Gastrocnemius medialis (tissue), 4 donors: ENCODE data around the gene ICOS.

Experiments used
- POLR2A ChIP-seq, 2 donors: fragments of 450-650 bp; IDR thresholded peaks; one replicate each; pipeline ENCODE4 v1.6.1; 2017; ENCODE audit warnings: antibody characterized with exemption in 2 of 2, mild to moderate bottlenecking in 2 of 2, moderate library complexity in 2 of 2
- TF ChIP-seq, protein P1 (sequence below), 5 experiments: fragments of 450-650 bp in 3 of 5; fragments of 200-600 bp in 2 of 5; sonication (generic) in 2 of 5; IDR thresholded peaks in 4 of 5; conservative IDR thresholded peaks in 1 of 5; 1 replicate in 4 of 5; 2 replicates in 1 of 5; pipeline ENCODE4 v1.5.1; 2016 to 2019; ENCODE audit warnings: antibody characterized with exemption in 5 of 5, mild to moderate bottlenecking in 3 of 5, moderate library complexity in 3 of 5

DNA sequence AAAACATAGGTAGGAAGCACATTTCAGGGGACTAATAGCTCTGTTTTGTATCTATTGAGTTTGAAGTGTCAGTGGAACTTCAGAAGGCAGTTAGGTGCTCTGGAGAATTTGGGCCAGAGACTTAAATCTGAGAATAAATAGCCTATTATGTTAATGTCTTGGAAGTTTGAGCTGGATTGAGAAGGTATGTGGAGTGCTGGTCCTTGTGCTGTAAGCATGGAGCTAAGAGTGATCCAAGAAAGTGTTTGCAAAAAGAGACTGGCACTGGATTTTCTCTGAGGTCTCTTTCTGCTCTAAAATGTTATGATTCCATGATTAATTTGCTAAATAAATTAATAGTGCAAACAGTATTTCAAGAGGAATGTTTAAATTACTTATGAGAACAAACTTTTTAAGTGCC lies 63.3 kb downstream of the ICOS start:
- TF ChIP-seq, protein P1, sequence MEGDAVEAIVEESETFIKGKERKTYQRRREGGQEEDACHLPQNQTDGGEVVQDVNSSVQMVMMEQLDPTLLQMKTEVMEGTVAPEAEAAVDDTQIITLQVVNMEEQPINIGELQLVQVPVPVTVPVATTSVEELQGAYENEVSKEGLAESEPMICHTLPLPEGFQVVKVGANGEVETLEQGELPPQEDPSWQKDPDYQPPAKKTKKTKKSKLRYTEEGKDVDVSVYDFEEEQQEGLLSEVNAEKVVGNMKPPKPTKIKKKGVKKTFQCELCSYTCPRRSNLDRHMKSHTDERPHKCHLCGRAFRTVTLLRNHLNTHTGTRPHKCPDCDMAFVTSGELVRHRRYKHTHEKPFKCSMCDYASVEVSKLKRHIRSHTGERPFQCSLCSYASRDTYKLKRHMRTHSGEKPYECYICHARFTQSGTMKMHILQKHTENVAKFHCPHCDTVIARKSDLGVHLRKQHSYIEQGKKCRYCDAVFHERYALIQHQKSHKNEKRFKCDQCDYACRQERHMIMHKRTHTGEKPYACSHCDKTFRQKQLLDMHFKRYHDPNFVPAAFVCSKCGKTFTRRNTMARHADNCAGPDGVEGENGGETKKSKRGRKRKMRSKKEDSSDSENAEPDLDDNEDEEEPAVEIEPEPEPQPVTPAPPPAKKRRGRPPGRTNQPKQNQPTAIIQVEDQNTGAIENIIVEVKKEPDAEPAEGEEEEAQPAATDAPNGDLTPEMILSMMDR (IDR thresholded peaks at IDR 0.05 in 4 of 5, conservative IDR thresholded peaks at IDR 0.05 in 1 of 5), result no peak
- TF ChIP-seq POLR2A (IDR thresholded peaks at IDR 0.05), result no peak
